HT1080 (cell line): ENCODE results near the gene FOCAD. TPM values are rescaled to one million over a fixed set of nuclear protein-coding genes. Genes with fewer than 3 reads are reported as not detected.
A peak's percentile ranks its signal among the peaks of the same experiment; 100 is the strongest.

Experiments
- DNase-seq: peaks from one replicate; pipeline ENCODE4 v3.0.0-alpha.2; 2015; ENCODE audit warnings: low read depth
- total RNA-seq: library from RNA; depleted of rRNA; stranded (reverse); fragments of >200 nt; shearing (Covaris generic); gene quantifications from 2 replicates; pipeline ENCODE4 v1.2.3, GENCODE V29; 2014

The FOCAD gene
- total RNA-seq, 1 experiment from 2014 or later, result 40.8 TPM

- no peak for DNase-seq
These were observed 186.1 kb downstream of the FOCAD start for GRCh38 chr9:20870115-20870514.

- DNase-seq, result peak; percentile 77
These were observed 188.4 kb downstream of the FOCAD start for GRCh38 chr9:20872340-20872977.

- no peak for DNase-seq
These were observed 189.3 kb downstream of the FOCAD start for GRCh38 chr9:20873240-20873865.

- DNase-seq, result no peak
These were observed 196.2 kb downstream of the FOCAD start for GRCh38 chr9:20880271-20880670.

- DNase-seq, result no peak
These were observed 196.6 kb downstream of the FOCAD start for GRCh38 chr9:20880675-20881074.

DNA sequence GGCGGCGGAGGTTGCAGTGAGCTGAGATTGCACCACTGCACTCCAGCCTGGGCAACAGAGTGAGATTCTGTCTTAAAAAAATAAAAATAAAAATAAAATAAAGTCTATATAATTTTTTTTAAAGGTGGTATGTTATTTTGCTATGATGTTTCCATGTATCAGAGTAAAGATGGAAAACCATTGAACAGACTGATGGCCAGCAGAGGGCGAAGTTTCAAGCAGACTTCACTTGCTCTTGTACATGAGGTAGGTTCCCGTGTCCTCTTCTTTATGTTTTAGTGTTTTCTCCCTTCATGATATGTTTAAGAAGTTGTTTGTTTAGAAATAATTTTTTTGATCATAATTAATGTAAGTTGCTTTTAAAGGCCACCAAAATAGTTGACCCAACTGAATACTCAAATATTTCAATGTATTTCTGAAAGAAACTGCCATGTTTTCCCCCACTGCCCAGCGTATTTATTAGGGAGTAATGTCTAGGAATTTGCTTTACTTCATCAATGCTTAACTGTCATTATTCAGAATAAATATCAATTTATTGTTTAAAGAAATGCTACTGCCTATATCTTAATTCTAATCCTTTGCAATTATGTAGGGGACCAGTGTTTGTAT, 201.0 kb downstream of the FOCAD start:
- DNase-seq, result peak; percentile 8

- peak; percentile 30 for DNase-seq
These were observed 215.0 kb downstream of the FOCAD start for GRCh38 chr9:20898885-20899554.

DNA sequence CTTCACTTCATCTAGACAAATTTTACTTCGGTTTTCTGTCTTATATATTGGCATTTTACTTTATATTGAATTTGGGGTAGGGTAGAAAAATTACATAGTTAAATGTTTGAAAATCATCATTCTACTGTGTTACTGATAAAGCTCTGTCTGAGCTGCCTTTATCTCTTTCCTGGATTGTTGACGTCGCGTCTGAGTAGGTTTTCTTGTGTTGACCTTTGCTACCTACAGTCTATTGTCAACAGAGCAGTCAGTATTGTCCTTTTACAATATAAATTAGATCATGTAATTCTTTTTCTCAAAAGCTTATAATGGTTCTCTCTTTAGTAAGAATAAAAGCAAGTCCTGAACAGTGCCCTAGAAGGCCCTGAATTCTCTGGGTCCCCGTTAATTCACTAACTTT, 219.2 kb downstream of the FOCAD start:
- no peak for DNase-seq

DNA sequence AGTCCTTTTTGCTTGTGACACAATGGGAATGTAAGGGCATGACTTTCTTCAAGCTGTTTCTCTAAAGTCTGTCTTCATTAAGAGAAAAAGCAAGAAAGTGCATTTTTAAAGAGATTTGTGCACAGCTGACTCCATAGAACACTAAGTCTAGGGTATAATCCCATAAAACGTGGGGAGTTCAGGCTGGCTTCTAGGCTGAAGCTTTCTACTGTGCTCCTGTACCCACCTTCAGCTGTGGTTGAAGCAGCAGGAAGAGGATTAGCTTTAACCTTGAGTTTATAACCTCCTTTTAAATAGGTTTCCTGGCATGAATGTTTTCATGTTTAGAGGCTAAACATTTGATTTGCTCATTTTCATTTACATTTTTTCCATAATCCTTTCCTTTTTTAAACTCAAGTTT, 220.9 kb downstream of the FOCAD start:
- no peak for DNase-seq

DNA sequence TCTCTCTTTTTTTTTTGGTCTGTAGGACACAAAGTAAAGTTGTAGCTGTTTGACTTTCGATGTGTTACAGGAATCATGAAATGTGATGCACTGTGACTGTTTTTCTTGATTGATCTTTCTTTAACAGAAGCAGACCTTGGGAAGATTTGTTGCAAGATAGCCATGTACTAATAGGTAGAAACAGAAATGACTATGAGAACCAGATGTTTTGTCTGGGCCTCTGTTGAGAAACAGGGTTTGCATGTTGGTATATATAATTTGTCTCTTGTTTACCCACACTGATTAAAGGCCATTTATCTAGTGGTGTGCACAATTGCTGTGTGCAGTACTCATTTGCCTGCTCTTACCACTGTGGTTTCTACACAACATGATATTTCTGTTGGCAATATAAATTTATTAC, 222.3 kb downstream of the FOCAD start:
- DNase-seq, result no peak

DNA sequence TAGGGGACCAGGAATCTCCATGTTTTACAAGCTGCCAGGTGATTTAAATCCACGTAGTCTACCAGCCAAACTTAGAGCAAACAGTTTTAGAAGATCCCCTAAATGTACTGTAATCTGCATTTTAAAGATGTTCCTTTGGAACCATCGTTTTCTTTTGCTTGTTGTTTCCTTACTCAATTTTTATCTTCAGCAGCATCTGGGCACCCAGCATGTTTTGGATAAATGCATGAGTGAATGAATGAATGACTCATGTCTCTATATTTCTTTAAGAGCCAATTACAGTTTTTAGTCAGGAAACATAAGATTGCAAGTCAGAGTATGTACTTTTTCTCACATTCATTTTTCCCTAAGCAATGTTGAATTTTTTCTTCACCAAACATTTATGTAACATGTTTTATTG, 224.4 kb downstream of the FOCAD start:
- DNase-seq, result no peak

- peak; percentile 18 for DNase-seq
These were observed 230.5 kb downstream of the FOCAD start for GRCh38 chr9:20914556-20914955.

GRCh38 chr9:20921362-20921761, 237.3 kb downstream of the FOCAD start:
- no peak for DNase-seq

DNA sequence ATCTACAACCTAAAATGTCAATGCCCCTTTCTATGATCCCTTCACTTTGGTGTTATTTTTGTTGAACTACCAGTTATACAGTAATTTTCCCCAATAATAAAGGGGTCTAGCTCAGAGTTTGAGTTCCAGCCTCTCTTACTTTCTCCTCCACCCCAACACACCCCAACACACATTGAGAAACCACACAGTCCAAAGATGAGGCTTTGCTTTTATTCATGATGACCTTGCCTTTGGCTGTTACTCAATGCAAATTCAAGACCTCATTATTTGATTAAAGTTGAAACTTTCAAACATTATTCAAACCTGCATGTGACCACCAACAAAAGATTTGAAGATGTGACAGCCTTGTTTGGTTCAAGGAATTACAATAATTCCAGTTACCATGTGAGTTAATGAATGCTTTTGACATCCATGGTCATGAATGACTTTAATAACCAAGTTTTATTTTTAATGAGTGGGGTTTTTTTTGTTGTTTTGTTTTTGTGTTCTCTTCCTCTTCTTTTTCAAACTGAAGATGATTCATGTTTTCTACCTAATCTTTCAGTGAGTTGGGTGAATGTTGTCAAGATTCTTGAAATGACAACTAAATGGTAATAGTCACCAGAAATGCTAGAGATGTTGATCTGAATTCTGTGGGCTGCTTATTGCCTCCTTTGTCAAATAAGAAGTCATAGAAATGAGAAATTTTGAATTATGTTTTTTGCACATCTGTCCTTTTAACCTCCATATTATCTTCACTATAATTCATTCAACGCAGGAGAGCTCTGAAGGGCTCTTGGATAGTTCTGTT, 241.4 kb downstream of the FOCAD start:
- DNase-seq, result no peak

GRCh38 chr9:20929276-20929675, 245.2 kb downstream of the FOCAD start:
- DNase-seq, result no peak

- DNase-seq, result no peak
These were observed 246.8 kb downstream of the FOCAD start for GRCh38 chr9:20930836-20931235.

DNA sequence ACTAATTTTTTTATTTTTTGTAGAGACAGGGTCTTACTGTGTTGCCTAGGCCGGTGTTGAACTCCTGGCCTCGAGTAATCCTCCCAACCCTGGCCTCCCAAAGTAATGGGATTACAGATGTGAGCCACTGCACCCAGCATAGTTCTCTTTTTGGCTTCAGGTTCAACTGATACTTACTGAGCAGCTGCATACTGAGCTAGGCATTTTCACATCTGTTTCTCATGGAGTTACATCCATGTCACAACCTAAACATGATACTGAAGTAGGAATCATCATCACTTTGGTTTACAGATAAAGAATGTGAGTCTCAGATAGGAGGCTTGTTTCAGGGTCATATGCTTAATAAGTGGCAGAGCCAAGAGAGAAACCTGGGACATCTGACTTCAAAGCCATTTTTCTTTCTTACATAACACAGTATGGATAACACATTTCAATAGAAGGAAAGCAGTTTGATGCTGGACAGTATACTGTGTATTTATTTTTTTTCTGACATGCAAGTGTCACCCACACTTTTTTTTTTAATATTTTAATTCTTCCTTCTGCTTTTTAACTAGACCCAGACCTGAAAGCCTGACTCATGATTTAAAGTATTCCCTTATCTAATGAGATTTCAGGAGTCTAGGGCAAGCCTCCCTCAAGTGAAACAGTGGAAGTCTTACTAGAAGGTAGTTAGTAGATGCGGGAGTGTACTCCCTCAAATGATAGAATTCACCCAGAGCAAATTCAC, 256.6 kb downstream of the FOCAD start:
- no peak for DNase-seq

DNA sequence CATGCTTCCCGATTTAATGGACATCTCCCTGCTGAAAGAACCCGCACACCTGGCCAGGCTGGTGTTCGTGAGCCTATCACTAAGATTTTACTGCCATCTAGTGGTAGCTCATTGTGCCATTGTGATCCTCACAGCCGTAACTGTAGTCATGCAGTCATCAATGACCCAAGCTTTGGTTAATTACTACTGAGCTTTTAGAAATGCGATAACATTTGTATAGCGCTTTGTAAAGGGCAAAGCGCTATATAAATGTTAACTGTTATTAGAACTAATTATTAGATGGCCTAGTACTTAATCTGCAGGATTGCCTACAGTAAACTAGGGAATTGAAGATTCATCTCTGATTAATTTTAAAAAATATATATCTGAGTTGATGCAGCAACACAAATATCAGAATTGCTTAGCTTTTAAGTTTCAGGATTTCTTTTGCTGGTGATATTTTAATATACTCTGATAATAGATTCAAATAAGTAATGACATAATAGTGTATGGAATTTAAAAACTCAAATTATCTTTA, 257.2 kb downstream of the FOCAD start:
- DNase-seq, result peak; percentile 55

GRCh38 chr9:20944507-20944906, 260.4 kb downstream of the FOCAD start:
- no peak for DNase-seq

GRCh38 chr9:20945269-20945668, 261.2 kb downstream of the FOCAD start:
- DNase-seq, result no peak

GRCh38 chr9:20945856-20946255, 261.8 kb downstream of the FOCAD start:
- DNase-seq, result no peak
